Measurements from ENCODE around the gene ZC3H15.
"Not testable (repeated sequence)": the region's sequence is repeated elsewhere in the genome, so short reads cannot be mapped to it uniquely, and the experiment has no call there.

The ZC3H15 gene

GRCh38 chr2:186496401-186496800 is 10.3 kb downstream of the ZC3H15 start:
- DNase-seq: no peak

GRCh38 chr2:186497928-186498327 is 11.9 kb downstream of the ZC3H15 start:
- DNase-seq: no peak

- no peak for DNase-seq
Measured at GRCh38 chr2:186498834-186499233, 12.8 kb downstream of the ZC3H15 start.

GRCh38 chr2:186503827-186504606 is 18.0 kb downstream of the ZC3H15 start:
- peak; percentile 72 for DNase-seq

DNA sequence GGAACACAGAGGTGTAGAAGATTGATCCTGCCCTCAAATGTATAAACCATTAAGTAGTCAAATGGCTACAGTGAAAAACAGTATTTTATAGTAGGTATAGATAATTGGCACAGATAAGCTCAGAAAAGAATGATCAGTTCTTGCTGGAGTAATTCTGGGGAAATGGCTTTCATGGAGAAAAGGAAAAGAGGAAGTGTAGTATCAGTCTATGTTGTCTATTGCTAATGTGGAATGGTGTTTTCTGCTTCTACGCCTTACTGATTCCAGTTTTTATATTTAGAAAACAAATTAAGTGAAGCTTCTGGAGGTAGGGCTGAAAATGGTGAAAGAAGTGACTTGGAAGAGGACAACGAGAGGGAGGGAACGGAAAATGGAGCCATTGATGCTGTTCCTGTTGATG is 22.2 kb downstream of the ZC3H15 start:
- no peak for DNase-seq

- no peak for DNase-seq
Measured at GRCh38 chr2:186515376-186515775, 29.3 kb downstream of the ZC3H15 start.

DNA sequence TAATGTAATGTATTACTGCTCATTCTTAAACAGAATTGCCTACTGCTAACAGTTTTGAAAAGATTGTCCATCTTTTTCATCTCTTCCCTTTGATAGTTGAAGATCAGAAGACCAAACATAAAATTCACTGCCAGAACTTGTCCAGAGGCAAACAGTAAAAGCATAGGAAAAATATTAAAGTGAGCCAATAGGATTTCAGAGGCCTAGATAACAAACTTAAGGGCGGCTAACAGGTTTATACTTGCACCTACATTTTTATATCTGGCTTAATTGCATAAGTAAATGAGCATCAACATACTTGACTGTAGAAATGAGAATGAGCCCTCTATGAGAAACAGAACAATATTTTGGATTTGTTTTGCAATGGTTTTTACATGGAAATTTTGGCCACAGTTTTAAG is 30.3 kb downstream of the ZC3H15 start:
- DNase-seq: no peak

GRCh38 chr2:186517090-186517489 is 31.0 kb downstream of the ZC3H15 start:
- no peak for DNase-seq

DNA sequence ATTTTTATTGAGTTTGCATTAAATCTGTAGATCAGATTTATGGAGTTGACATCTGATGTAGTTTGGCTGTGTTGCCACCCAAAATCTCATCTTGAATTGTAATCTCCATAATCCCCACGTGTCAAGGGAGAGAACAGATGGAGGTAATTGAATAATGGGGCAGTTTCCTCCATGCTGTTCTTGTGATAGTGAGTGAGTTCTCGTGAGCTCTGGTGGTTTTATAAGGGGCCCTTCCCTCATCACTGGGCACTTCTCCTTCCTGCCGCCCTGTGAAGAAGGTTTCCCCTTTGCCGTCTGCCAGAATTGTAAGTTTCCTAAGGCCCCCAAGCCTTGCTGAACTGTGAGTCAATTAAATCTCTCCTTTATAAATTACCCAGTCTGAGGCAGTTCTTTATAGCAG is 32.2 kb downstream of the ZC3H15 start:
- DNase-seq: peak; percentile 35

DNA sequence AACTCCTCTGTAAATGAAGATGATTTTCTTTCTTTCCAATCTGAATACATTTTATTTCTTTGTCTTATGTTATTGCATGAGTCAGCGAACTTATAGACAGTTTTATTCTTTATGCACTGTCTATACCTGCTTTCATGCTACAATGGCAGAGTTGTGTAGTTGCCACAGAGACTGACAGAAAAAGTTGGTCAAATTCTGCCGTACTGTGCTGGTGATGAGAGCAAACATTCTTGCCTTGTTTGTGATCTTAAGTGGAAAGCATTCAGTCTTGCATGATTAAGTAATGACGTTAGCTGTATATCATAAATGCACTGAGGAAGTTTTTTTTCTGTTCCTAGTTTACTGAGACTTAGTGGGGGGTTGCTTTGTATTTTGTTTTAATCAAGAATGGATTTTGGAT is 32.9 kb downstream of the ZC3H15 start:
- DNase-seq: no peak

DNA sequence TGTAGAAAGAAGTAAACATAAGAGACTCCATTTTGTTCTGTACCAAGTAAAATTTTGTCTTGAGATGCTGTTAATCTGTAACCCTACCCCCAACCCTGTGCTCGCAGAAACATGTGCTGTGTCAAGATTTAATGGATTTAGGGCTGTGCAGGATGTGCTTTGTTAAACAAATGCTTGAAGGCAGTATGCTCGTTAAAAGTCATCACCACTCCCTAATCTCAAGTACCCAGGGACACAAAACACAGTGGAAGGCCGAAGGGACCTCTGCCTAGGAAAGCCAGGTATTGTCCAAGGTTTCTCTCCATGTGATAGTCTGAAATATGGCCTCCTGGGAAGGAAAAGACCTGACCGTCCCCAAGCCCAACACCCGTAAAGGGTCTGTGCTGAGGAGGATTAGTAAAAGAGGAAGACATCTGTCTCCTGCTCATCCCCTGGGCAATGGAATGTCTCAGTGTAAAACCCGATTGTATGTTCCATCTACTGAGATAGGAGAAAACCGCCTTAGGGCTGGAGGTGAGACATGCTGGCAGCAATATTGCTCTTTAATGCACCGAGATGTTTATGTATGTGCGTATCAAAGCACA is 35.6 kb downstream of the ZC3H15 start:
- not testable (repeated sequence) for DNase-seq

DNA sequence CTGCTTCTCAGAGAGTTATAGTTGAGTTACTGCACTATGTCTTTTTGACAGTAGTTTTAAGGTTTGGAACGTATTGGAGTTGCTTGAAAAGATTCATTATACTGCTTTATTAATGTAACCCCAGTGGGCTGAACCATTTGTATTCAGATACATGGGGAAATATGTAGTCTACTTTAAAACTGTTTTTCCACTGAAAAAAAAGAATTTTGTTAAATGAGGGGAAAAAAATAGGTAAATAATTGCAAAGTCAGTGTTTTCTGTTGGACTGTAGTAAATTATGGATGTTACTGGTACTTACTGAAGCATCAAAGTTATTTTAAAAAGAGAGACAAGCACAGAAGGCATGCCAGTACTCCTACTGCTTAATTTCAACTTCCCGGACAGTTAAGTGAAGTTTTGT is 36.4 kb downstream of the ZC3H15 start:
- DNase-seq: no peak

DNA sequence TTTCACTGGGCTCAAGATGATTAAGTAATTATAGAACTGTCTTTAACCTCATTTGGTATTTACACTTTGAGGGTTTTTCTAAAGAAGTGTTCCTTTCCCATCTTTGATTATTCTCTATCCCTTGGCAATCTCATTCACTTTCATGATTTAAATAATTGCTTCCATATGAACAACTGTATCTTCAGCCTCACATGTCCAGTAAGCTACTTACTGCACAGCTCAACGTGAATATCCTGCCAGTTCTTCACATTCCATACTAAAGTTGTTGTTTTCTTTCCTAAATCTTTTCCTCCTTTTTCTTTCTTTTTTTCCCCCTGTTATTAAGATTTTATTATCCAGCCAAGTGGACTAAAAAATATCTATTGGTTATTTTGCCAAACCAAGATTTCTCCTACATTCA is 37.7 kb downstream of the ZC3H15 start:
- no peak for DNase-seq

DNA sequence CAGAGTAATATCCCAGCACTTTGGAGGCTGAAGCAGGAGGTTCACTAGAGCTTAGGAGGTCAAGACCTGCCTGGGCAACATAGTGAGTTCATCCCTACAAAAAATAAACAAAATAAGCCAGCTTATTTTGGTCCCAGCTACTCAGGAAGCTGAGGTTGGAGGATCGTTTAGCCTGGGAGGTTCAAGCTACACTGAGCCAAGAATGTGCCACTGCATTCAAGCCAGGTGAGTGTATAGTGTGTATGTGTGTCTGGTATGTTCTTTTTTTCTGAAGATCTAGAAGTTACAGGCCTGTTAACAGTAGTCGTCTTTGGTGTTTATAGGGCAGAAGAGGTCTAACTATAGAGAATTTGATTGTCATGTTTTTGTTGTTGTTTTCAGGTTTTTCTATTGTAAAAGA is 40.2 kb downstream of the ZC3H15 start:
- no peak for DNase-seq

- DNase-seq: no peak
Measured at GRCh38 chr2:186530314-186530713, 44.3 kb downstream of the ZC3H15 start.

- no peak for DNase-seq
Measured at GRCh38 chr2:186531257-186531775, 45.3 kb downstream of the ZC3H15 start.

DNA sequence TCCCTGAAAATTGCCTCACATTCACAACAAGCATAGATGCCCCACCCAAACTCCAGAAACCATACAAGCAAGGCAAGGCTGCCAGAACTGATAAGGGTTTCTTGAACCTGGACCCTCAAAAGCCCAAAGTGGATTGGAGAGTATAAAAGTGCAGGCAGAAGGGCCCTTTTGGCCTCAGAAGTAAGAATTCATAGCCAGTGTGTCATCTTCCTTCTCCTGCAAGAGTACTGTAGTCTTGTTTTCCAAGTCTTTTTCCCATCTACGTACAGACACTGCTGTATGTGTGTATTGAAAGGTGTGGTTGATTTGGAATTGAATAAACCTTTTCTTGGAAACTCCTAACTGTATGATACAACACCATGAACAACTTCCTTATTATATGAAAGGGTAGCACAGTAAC is 46.8 kb downstream of the ZC3H15 start:
- DNase-seq: peak; percentile 70

- no peak for DNase-seq
Measured at GRCh38 chr2:186533717-186534116, 47.7 kb downstream of the ZC3H15 start.

- no peak for DNase-seq
Measured at GRCh38 chr2:186534406-186534805, 48.3 kb downstream of the ZC3H15 start.

DNA sequence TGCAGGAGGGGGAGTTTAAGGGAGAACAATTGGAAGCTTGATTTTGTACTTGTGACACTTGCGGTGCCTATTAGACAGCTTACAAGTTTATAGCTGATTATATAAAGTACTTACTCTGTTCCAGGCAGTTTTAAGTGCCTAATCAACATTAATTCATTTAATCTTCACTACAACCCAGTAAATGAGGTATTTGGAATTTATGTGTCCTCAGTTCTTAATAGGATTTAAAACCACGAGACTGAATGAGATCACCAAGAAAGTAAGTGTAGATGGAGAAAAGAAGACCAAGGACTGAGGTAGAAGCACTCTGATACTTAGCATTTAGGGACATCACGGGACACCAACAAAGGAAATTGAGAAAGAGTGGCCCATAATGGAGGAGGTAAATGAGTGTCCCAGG is 49.8 kb downstream of the ZC3H15 start:
- no peak for DNase-seq

DNA sequence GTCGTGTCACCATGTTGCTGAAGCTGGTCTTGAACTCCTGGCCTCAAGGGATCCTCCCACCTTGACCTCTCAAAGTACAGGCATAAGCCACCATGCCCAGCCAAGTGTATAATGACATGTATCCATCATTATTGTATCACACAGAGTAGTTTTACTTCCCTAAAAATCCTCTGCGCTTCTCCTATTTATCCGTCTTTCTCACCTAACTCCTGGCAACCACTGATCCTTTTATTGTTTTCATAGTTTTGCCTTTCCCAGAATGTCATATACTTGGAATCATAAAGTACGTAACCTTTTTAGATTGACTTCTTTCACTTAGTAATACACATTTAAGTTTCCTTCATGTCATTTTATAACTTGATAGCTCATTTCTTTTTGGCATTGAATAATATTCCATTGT is 51.0 kb downstream of the ZC3H15 start:
- no peak for DNase-seq

GRCh38 chr2:186540941-186541340 is 54.9 kb downstream of the ZC3H15 start:
- DNase-seq: no peak

DNA sequence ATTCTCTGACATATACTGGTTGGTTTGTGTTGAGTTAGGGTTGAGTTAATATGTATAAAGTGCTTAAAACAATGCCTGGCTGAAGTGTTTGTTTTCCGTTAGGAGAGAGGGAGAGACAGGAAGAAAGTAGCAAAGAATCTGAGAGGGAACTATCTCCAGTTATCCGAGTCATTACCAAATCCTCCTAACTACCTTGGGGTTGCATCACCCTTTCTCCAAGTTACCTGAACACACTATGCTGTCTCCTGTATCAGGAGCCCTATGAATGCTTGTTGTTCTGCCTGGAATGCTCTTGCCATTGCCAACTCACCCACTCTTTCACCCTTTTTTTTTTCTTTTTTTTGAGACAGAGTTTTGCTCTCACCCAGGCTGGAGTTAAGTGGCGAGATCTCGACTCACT is 55.9 kb downstream of the ZC3H15 start:
- DNase-seq: no peak

DNA sequence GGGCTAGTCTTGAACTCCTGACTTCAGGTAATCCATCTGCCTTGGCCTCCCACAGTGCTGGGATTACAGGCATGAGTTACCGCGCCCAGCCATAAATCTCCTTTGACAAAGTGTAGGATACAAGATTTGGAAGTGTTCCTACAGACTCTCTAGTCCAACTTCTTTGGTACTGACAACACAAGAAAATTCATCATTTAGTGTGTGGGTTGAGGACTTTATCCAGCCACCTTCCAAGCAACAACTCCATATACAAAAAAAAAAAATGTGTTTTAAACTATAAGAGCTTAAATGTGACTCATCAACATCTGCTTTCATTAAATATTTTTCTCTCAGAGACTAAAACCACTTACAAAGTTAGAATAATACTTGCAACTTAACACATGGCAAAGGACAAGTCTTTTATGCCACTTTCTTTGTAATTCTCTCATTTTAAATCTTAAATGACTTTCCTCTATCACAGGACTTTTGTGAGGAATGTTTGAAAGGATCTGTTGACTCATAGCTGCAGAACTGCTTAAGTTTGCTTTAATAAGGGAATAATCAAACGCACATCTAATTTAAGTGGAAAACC is 57.6 kb downstream of the ZC3H15 start:
- no peak for DNase-seq
